Activated CD8-positive, alpha-beta memory T cell treated with anti-CD3 and anti-CD28 coated beads for 48 hours (primary cell): Measurements from ENCODE around the gene A3GALT2.
A peak's percentile ranks its signal among the peaks of the same experiment; 100 is the strongest.

ENCODE experiments used
- DNase-seq, 3 experiments: peaks; one replicate each; pipeline ENCODE4 v3.0.0-alpha.2; 2020; ENCODE audit warnings: low read depth in 2 of 3, low spot score in 2 of 3

Gene A3GALT2

GRCh38 chr1:33350611-33351280 is 29.8 kb upstream of the A3GALT2 start:
- DNase-seq, result no peak

DNA sequence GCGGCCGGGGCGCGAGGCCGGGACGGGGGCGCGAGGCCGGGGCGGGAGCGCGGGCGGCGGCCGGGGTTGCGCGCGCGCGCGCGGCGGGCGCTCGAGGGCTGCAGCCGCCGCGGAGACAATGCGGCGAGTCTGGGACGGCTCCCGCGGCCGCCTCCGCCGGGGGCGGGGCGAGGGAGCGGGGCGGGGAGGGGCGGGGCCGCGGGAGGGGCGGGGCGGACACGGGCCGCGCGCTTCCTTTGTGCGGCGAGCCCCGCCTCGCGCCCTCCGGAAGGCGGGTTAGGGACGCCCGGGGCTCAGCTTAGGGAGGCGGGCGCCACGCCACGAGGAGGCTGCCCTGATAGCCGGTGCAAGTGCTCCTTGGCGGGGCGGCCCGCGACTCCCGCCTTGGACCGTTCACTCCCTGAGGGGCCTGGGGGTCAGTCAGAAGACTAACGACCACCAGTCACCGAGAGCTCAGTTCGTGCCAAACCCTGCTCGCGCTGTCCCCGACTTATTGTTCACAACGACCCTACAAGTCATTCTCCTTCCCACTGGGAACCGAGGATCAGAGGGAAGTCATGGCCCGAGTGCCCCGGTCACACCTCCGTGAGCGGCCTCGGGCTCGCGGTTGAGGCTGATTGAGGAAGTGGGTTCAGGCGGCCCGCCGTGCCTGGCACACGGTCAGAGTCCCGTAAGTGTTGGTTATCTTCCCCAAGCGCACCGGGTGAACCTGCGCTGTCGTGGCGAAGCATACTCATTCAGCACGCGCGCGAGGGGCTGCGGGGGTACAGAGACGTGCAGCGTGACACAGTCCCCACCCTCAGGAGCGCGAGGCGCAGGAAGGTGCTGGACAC is 29.1 kb upstream of the A3GALT2 start:
- peak; percentile 42 to 67 (median 57) for DNase-seq

GRCh38 chr1:33349081-33349759 is 28.3 kb upstream of the A3GALT2 start:
- DNase-seq, result peak; percentile 10 to 29 (median 27)

DNA sequence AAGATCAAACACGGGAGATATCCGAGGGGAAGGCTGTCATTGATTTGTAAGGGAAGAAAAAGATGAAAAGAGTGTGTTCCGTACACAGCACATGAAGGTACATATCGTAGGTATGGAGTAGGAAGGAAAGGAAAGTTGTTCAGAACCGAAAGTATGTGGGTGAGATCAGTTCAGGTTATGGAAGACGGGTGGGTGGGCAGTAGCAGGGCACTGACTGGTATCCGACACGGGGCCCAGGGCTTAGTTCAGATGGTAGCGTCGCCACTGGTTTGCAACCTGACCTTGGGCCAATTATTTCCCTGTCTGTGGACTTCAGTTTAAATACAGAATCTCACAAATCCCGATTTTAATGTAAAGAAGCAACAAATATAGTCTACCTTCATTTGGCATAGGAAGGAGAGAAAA is 27.8 kb upstream of the A3GALT2 start:
- no peak for DNase-seq

- DNase-seq, result no peak
These were observed 27.3 kb upstream of the A3GALT2 start for GRCh38 chr1:33348194-33348593.

DNA sequence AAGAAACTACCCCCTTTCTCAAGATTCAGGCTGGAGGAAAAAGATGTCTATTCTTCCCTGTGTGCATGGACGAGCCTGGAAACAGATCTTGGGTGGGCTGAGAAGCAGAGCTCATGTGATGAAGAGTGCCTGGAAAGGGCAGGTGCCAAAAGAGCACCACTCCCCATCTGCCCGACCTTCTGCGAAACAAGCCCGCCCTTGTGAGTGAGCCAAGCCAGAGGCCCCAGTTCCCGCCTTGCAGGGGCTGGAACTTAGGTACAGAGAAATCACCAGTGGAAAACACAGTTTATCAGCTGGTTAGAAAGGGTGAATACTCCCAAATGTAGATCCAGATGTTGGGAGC is 26.7 kb upstream of the A3GALT2 start:
- DNase-seq, result no peak

GRCh38 chr1:33346927-33347649 is 26.2 kb upstream of the A3GALT2 start:
- DNase-seq, result no peak

DNA sequence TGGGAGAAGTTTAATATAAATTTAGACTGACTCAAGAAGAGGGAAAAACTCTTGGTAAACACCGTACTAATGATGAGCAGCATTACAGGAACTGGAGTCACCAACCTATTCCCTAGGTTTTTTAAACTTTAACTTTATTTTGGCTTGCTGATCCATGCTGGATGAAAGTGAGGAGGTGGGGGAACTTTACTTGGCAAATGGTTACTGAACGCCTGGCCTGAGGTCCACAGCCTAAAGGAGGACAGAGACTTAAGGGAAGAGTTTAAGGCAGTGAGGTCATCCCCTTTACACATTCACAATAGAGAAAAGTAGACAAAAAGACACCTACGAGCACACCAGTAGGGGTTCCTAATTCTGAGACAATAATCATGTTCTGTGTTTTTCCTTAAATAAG is 25.6 kb upstream of the A3GALT2 start:
- no peak for DNase-seq

- DNase-seq, result no peak
These were observed 24.1 kb upstream of the A3GALT2 start for GRCh38 chr1:33344896-33345560.

GRCh38 chr1:33343539-33343938 is 22.6 kb upstream of the A3GALT2 start:
- DNase-seq, result no peak

DNA sequence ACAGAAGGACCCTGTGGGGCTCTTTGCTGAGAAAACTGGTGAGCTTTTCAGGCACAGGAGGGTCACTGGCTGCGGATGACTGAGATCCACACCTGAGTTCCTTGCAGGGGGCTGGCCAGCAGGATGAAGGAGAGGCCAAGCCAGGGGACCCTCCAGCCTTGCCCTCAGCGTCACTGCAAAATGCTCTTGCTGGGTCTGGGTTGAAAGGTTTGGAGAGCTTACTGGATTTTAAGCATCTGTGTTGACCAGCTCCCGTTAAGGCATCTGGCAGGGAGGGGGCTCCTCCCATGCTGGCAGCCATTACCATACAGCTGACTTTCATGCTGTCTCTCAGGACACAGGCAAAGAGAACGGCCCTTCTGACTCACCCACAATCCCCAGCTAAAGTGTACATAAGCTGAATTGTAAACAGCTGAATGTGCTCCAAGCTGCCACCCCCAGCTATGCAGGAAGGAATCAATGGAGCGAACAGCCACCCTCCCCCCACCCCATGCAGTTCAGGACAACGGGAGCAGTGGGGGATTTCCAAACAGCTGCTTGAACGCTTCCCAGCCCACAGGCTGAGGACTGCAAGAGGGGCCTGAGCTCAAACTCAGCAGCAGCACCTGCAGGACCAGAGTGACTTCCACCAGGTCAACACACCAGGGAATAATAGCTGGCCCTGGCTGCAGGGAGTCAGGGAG is 21.3 kb upstream of the A3GALT2 start:
- DNase-seq, result no peak

DNA sequence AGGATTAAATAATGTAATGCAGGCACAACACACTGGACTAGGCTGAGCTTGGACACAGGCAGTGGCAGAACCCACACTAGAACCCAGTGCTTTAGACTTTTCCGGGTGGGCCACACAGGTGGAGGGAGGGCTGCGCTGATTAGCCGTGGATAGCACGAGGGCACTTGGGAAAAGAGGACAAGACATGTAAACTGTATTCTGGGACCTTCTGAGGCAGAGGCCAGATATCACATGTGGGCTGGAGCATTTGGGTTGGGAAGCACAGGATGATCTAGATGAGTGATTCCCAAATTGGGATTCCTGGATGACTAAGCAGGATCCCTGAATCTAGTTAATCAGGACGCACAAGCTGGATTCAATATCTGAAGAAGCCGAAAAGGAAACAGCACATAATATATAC is 20.3 kb upstream of the A3GALT2 start:
- no peak for DNase-seq

GRCh38 chr1:33339413-33339812 is 18.5 kb upstream of the A3GALT2 start:
- no peak for DNase-seq

- no peak for DNase-seq
These were observed 17.7 kb upstream of the A3GALT2 start for GRCh38 chr1:33338440-33339211.

DNA sequence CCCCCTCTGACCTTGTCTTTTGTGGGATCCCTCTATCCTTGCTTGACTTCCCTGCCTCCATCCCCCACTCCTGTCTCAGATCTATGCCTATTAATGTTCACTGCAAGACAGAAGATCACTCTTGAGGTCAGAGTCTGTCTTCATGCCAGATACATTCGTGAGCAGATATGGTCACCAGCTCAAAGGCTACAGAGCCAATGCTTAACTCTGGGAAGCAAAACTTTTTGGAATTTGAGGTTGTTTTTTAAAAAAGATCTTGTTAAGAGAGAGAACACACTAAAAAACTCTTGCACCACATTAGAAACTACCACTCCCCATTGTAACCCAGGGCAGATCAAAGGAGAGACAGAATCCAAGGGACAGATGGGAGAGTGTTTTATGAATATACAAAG is 17.1 kb upstream of the A3GALT2 start:
- no peak for DNase-seq

DNA sequence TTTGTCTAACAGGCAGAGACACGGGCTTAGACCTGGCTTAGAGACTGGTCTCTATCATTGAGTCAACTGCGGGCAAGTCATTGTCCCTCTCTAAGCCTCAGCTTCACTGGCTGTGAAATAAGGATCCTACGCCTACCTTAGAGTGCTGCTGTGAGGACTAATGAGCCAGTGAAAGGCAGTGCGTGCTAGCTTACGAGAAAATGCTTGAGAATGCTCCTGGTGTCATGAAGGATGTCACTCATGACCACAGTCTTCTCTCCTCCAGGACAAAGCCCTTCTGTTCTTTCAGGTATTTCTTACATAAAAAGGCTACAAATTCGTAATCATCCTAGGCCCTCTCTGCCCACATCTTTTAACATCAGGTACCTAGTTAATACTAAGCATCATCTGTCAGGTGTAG is 16.5 kb upstream of the A3GALT2 start:
- no peak for DNase-seq

DNA sequence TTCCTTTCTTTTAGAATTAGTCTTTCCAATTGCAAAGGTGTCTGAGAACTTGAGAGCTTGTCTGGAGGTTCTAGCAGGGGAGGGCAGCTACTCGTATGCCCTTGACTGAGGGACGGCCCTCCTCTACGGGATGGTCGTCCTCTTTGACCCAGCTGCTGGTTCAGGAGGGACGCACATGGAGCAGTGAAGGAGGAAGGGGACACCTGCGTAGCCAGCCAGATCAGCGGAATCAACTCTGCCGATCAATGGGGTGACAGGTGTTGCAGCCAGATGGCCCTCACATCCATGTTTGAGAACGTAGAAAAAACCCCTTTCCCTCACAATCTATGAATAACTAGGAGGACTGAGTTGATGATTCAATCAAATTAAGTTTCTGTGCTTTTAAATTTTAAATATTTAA is 15.7 kb upstream of the A3GALT2 start:
- DNase-seq, result no peak

- DNase-seq, result no peak
These were observed 14.1 kb upstream of the A3GALT2 start for GRCh38 chr1:33335020-33335419.

GRCh38 chr1:33334081-33334552 is 13.2 kb upstream of the A3GALT2 start:
- DNase-seq, result no peak

- DNase-seq, result no peak
These were observed 12.0 kb upstream of the A3GALT2 start for GRCh38 chr1:33332881-33333280.
